RPMI7951 (cell line): ENCODE data around the gene PROM2. TPM values are rescaled to one million over a fixed set of nuclear protein-coding genes. Genes with fewer than 3 reads are reported as not detected.
A peak's percentile ranks its signal among the peaks of the same experiment; 100 is the strongest.

Experiments
- DNase-seq: peaks from one replicate; pipeline ENCODE4 v3.0.0-alpha.2; 2012; ENCODE audit warnings: low read depth
- total RNA-seq: library from RNA; depleted of rRNA; stranded (reverse); fragments of >200 nt; shearing (Covaris generic); gene quantifications from 2 replicates; pipeline ENCODE4 v1.2.3, GENCODE V29; 2014

Gene PROM2
- total RNA-seq, 1 experiment from 2014 or later = 2.4 TPM

GRCh38 chr2:95285542-95285932 lies 11.3 kb downstream of the PROM2 start:
- no peak for DNase-seq

DNA sequence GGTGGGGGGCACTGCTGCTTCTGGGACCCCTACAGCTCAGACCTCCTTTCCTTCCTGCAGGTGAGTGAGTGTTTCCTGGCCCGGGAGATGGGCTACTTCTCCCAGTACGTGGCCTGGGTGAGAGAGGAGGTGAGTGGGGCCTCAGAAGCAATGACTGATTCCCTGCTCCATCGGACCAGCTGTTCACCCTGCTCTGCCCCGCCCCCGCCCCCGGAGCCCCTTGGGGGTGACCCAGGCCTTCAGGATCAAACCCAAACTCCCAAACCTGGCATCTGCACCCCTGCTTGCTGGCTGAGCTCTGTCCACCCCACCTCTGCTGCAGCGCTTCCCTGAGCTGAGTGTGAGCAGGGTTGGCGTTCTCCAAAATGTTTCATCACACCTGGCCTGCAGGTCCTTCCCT lies 13.1 kb downstream of the PROM2 start:
- no peak for DNase-seq

DNA sequence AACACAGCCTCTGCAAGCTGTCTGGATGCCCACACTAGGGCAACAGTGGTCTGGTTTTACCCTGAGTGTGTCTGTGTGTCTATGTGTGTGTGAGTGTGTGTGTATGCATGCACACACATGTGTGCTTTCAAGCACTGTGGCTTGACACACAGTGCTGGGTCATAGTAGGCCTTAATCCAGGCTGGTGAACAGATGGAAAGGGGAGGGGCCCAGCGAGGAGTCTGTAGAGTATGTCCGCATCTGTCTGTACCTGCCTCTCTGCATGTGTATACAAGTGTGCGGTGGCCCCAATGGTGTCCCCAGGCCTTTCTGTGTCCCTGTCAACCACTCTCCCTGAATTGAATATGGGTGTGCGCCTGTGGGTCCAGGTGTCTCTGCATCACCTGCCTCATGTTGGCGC lies 13.6 kb downstream of the PROM2 start:
- no peak for DNase-seq

DNA sequence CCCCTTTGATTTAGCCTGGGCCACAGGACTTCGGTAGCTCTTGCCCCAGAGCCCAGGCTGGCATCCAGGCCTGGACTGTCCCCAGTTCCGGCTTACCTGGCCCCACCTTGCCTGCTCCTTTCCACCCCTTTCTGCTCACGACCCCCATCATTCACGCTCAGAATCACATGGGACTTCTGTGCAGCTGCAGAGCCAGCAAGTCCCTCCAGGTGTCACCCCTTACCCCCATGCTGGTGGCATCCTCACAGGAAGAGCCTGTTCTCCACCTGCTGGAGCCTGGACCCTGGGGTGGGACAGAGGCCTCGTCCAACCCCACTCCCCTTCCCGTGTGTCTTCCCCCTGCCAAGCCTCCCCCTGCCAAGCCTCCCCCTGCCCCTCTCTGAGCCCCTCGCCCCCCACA lies 15.0 kb downstream of the PROM2 start:
- DNase-seq = no peak

- DNase-seq = no peak
These were observed 17.0 kb downstream of the PROM2 start for GRCh38 chr2:95291222-95291621.

DNA sequence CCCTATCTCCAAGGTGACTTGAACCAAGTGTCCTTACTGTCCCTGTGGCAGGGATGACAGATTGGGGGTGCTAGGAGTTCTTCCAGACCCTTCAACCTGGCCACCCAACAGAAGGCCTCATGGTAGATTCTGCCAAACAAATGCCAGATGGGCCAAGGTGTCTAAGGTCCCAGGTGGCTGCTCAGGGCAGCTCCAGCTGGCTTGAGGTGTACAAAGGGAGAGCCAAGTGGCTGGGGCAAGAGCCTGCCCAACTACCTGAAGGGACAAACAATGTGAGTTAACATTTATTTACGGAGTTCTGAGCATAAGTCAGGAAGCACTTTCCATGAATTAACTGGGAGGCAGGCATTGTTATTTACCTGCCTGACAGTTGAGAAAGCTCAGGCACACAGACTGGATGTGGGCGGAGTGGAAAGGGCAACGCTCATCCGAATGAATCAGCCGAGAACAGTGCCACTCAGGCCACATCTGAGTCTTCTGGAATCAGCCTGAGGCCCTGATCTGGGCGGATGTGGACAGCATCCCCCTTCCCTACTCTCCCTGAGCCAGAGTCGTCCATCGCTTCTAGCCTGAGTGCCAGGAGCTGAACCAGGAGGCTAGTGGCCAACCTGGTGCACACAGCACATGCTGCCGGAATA lies 18.5 kb downstream of the PROM2 start:
- DNase-seq = peak; percentile 93

- DNase-seq = no peak
These were observed 20.5 kb downstream of the PROM2 start for GRCh38 chr2:95294579-95295250.

GRCh38 chr2:95295376-95295775 lies 21.1 kb downstream of the PROM2 start:
- DNase-seq = no peak

DNA sequence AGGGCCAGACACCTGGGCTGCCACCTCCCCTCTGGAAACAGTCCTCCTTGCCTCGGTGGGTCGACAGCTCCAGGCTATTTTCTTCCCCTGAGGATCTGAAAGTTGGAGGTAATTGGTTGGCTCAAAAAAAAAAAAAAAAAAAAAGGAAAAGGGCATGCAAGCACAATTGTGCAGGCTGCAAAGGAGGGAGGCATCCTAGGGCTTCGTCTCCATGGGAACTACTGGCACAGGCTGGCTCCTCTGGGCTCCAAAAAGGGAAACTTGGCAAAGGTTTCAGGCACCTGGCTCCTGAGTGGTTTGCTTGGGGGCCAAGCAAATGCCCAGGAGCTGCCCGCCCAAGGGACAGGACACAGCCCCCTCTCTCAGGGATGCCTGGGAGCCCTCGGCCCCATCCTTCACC lies 21.8 kb downstream of the PROM2 start:
- no peak for DNase-seq

DNA sequence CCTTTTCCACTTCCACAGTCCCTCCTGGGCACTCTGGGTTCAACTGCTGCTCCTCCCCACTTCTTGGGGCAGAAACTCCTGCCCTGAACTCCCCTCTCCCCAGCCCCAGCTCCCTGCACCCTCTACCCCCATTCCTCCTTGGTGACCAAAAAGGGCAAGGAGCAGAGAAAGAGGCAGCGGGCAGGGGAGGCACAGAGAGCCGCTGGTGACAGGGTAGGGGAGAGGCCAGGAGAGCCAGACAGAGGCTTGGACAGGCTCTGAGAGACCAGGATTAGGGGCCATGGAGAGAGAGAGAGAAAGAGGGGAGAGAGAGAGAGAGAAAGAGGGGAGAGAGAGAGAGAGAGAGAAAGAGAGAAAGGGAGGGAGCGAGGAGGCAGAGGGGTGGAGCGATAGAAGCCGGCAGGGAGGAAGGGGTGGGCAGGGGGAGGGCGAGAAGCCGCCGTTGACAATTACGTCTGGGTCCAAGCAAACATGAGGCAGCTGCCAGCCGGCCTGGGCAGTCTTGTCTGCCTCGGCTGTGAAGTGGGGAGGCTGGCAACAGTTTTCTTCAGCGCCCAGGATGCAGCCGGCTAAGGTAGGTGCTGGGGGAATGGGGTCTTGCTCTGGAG lies 22.7 kb downstream of the PROM2 start, which contains the start of gene KCNIP3:
KCNIP3 (plus strand) TSS at position 468 of the 608 bp plus-strand sequence; CDS start at position 560, 92 bp downstream.
- DNase-seq = no peak

DNA sequence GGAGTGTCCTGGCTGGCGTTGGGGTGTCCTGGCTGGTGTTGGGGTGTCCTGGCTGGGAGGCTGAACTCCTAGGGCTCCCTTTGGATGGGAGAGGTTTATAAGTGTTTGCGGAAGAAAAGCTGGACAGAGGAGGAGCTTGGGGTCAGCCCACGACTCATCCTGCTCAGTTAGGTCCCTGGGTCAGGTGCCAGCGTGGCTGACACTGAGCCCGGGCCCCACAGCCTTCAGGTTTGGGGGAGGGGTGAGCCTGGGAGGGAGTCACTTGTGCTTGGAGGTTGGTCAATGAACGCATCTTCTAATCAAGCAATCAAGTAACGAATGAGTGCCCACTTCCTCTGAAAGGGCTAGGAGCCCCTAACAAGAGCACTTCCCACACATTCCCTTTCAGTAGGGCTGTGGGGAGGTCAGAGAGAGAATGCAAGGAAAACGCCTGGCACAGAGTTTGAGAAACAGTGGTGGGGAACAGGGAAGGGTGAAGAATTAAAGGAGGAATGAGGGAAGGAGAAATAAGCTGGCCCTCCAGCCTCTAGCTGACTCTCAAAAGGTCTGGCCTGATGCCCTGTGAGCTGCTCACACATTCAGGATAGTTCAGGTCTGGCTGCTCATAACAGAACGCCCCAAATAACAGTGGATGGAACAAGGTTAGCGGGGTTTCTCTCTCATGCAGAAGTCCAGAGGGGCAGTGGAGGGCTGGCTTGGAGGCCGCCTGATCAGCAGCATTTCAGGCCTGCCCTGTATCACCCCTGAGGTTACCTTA lies 23.6 kb downstream of the PROM2 start:
- DNase-seq = no peak

DNA sequence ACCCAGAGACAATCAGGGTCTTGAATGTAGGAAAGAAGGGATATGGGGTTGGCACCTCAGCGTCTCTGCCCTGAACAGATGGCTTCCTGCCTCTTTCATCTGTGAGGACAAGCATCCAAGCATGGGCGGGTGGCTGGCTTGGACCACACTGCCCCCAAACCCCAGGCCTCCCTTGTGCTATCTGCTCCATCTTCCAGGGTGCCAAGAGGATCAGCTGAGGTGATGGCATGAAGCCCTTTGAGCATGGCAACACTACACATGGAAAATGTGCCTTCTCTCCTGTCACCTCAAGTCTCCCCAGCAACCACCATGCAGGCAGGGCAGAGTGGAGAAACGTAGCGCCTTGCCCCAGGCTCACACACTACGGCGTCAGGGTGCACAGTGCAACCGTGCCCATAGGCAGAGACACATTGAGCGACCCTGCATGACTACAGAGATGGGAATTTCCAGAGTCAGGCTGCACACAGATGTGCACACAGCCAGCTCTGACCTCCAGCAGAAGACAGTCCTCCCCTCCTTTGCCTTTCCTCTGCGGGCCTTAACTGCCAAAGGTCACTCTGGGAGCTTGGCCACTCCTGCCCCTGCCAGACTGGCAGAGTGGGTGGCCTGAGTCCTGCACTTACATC lies 24.4 kb downstream of the PROM2 start:
- DNase-seq = peak; percentile 81

GRCh38 chr2:95299961-95300360 lies 25.7 kb downstream of the PROM2 start:
- DNase-seq = no peak

- no peak for DNase-seq
These were observed 26.2 kb downstream of the PROM2 start for GRCh38 chr2:95300450-95300849.

GRCh38 chr2:95301186-95301585 lies 26.9 kb downstream of the PROM2 start:
- no peak for DNase-seq

DNA sequence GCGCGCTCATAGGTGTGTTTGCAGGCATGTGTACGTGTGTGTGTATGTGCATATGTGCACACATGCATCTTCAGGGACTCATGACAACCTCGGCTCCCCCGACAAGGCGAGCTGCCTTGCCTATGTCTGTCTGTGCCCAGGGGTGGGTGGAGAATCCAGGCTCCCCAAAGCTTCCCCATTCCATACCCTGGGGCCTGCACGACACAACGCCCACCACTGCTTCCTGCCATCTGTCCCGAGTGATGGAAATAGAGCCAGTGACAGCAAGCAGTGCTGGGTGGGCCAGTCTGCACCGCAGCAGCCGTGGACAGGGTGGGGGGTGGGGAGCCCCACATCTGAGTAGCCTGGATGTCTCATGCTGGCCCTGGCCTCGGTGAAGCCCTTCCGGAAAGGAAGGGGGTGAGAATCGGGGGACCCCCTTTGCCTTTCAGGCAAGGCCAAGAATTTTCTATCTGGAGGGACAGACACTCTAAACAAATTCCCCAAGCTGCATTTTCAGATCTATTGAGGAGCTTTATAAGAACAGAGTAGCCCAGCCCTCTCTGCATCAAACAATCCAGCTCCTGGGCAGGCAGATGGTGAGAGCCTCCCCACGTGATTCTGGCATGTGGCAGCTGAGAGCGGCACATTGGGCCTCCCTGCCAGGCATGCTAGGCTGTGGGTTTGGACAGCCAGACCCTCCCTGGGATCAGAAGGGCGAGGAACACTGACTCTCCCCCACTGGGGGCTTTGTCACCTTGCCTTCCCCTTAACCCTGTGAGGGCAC lies 27.8 kb downstream of the PROM2 start:
- no peak for DNase-seq

- DNase-seq = no peak
These were observed 29.1 kb downstream of the PROM2 start for GRCh38 chr2:95303191-95303919.

DNA sequence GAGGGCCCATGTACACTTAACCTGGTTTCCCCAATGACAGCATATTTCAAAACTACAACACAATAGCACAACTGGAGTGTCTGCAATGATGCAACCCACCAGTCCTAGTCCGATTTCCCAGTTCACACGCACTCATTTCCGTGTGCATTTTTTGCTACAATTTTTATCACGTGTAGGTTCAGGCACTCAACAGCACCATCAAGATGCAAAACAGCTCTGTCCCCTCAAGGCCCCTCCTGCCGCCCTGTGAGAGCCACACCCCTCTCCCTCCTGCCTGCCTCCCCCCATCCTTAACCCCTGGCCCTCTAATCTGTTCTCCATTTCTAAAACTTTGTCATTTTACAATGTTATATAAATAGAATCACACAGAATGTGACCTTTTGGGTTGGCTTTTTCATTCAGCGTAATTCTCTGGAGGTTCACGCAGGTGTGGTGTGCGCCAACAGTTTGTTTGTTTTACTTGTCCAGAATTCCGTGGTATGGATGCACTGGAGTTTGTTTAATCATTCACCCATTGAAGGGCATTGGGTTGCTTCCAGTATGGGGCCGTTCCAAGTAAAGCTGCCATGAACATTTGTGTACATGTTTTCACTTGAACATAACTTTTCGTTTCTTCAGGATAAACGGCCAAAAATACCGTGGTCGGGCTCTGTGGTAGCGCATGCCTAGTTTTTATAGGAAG lies 31.3 kb downstream of the PROM2 start:
- no peak for DNase-seq

DNA sequence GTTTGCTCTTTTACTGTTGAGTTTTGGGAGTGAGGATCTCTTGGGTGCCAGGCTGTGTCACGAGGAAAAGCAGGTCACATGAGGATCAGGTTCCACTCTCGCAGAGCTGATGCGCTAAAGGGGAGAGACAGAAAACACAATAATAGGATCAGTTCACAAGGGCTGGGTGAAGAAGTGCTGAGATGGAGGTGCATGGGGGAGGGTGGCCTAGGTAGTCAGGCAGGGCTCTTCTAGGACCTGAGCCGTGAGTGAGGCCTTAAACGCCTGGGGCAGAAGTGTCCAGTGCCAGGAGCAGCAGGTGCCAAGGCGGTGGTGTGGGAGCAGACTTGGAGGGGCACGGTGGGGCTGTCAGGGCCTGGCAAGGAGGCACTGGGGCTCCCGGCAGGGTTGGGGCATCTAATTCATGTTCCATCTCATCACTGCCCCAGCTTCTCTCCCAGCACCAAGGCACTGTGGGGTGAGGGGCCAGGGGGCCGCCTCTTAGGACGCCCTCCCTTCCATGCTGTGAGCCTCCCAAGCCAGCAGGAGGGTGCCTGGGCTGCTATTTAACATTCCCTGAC lies 32.2 kb downstream of the PROM2 start:
- DNase-seq = no peak

- DNase-seq = no peak
These were observed 32.8 kb downstream of the PROM2 start for GRCh38 chr2:95307036-95307435.
